GM13977 (cell line): ENCODE measurements around the gene CCL4L2.
A peak's percentile ranks its signal among the peaks of the same experiment; 100 is the strongest.
"Not testable (repeated sequence)": the region's sequence is repeated elsewhere in the genome, so short reads cannot be mapped to it uniquely, and the experiment has no call there.

Source experiments
- DNase-seq: peaks from one replicate; pipeline ENCODE4 v3.0.0; 2012; ENCODE audit warnings: low spot score
- CTCF ChIP-seq: IDR thresholded peaks from 2 replicates; pipeline ENCODE4 v1.5.1; 2012; ENCODE audit warnings: mild to moderate bottlenecking, control low read depth; ENCODE audit not compliant: insufficient read depth; ENCODE audit errors: extremely low read depth, missing control alignments
- in situ Hi-C: fragments of 300-500 bp; cut with MboI; formaldehyde crosslinking; loops from one replicate; pipeline ENCODE4 v1.12.0; 2022; ENCODE audit warnings: low sequenced_read_pairs, low pct_unique_long_range_greater_than_20kb, mixed read lengths, inconsistent platforms; ENCODE audit not compliant: unreplicated experiment

The CCL4L2 gene

GRCh38 chr17:36229644-36230043, 18.8 kb downstream of the CCL4L2 start:
- TF ChIP-seq CTCF, result peak; percentile 16
- DNase-seq, in situ Hi-C loops: not testable (repeated sequence)

- in situ Hi-C loops, DNase-seq: not testable (repeated sequence)
Observed at GRCh38 chr17:36242046-36242445, 31.2 kb downstream of the CCL4L2 start.
